ENCODE measurements around the gene C15orf39.

- no peak for TF ChIP-seq MYPOP (CRISPR knock-in tag; IDR thresholded peaks at IDR 0.05)
- TF ChIP-seq MXI1 (IDR thresholded peaks at IDR 0.05; ENCODE audit: borderline replicate concordance, low read depth, low read length), result no peak
- TF ChIP-seq SIN3A (IDR thresholded peaks at IDR 0.05; ENCODE audit: borderline replicate concordance, low read depth, low read length), result no peak
- no peak for TF ChIP-seq ZFP41 (CRISPR knock-in tag; IDR thresholded peaks at IDR 0.05; ENCODE audit: borderline replicate concordance)
- no peak for TF ChIP-seq CREB1 (IDR thresholded peaks at IDR 0.05)
- no peak for TF ChIP-seq CREB1 (CRISPR knock-in tag; IDR thresholded peaks at IDR 0.05)
- no peak for TF ChIP-seq FOSL2 (CRISPR knock-in tag; IDR thresholded peaks at IDR 0.05)
- no peak for TF ChIP-seq REST (IDR thresholded peaks at IDR 0.05; ENCODE audit: borderline replicate concordance in 1 of 2, low read depth in 1 of 2, low read length in 2 of 2)
- no peak for TF ChIP-seq ZNF24 (IDR thresholded peaks at IDR 0.05)
Observed at GRCh38 chr15:75214293-75215096, 12.8 kb downstream of the C15orf39 start.

Measured in HepG2 (cell line).